Panc1 (cell line): ENCODE measurements around the gene TRIM28. TPM values are rescaled to one million over a fixed set of nuclear protein-coding genes. Genes with fewer than 3 reads are reported as not detected.

ENCODE experiments used
- ATAC-seq: fragments of 200-7000 bp; cut with Tn5 transposase; 2 replicates; pipeline ENCODE4 v1.9.1; 2020; ENCODE audit warnings: mild to moderate bottlenecking, moderate library complexity
- BruUV-seq: library from RNA; stranded (reverse); fragments of 400-500 nt; replicated peaks from 2 replicates; lab custom pipeline; 2021; lab: Mats Ljungman, UMichigan
- CTCF ChIA-PET: fragments of 300-600 bp; sonication (Branson Sonifier 250); formaldehyde crosslinking; loops from one replicate; lab custom pipeline; 2022; ENCODE audit warnings: antibody characterized with exemption; lab: Charles Lee
- POLR2A ChIA-PET: fragments of 300-600 bp; sonication (Branson Sonifier 250); formaldehyde crosslinking; loops from one replicate; lab custom pipeline; 2022; ENCODE audit warnings: antibody characterized with exemption; lab: Charles Lee
- DNase-seq: peaks from one replicate; pipeline ENCODE4 v3.0.0-alpha.2; 2010; ENCODE audit warnings: low read depth, low spot score
- H3K27ac ChIP-seq: 2 replicates; pipeline ENCODE4 v1.5.1; 2011; ENCODE audit warnings: mild to moderate bottlenecking, low read length, inconsistent platforms
- H3K27me3 ChIP-seq: fragments of 200-500 bp; sonication (Bioruptor generic); 2 replicates; pipeline ENCODE4 v1.6.0; 2014; ENCODE audit warnings: low read length, inconsistent platforms; ENCODE audit not compliant: control insufficient read depth, insufficient read depth
- H3K36me3 ChIP-seq: fragments of 200-500 bp; sonication (Bioruptor generic); 2 replicates; pipeline ENCODE4 v1.5.1; 2014; ENCODE audit warnings: inconsistent platforms, mild to moderate bottlenecking, low read length, moderate library complexity; ENCODE audit not compliant: control insufficient read depth, insufficient read depth
- H3K4me1 ChIP-seq: 2 replicates; pipeline ENCODE4 v1.5.1; 2011; ENCODE audit warnings: inconsistent platforms, mild to moderate bottlenecking, low read length, moderate library complexity; ENCODE audit not compliant: control insufficient read depth, insufficient read depth
- H3K4me3 ChIP-seq, 2 experiments: 2 replicates each; pipeline ENCODE4 v1.5.1; 2011 to 2012; ENCODE audit warnings: low read depth in 2 of 2, low read length in 2 of 2, mild to moderate bottlenecking in 2 of 2, inconsistent platforms in 1 of 2, moderate library complexity in 1 of 2
- H3K9me3 ChIP-seq: fragments of 200-500 bp; sonication (Bioruptor generic); 2 replicates; pipeline ENCODE4 v1.5.1; 2014; ENCODE audit warnings: low read depth, mild to moderate bottlenecking, inconsistent platforms, low read length, moderate library complexity; ENCODE audit not compliant: control insufficient read depth, insufficient read depth
- POLR2AphosphoS5 ChIP-seq: IDR thresholded peaks from 2 replicates; pipeline ENCODE4 v1.6.1; 2012; ENCODE audit warnings: mild to moderate bottlenecking, low read depth, low read length, moderate library complexity
- SIN3A ChIP-seq: IDR thresholded peaks from 2 replicates; pipeline ENCODE4 v1.6.1; 2012; ENCODE audit warnings: low read depth, mild to moderate bottlenecking, low read length, moderate library complexity, borderline replicate concordance; ENCODE audit not compliant: insufficient read depth
- TCF7L2 ChIP-seq: IDR thresholded peaks from 2 replicates; pipeline ENCODE4 v1.6.1; 2011; ENCODE audit warnings: mild to moderate bottlenecking, low read depth, low read length, inconsistent platforms
- in situ Hi-C: cut with HindIII; loops from 2 replicates; pipeline ENCODE4 v1.10.0; 2016; ENCODE audit warnings: low sequenced_read_pairs, low pct_unique_long_range_greater_than_20kb
- intact Hi-C: fragments of 100-400 bp; cut with micrococcal nuclease; formaldehyde crosslinking; loops from one replicate; pipeline ENCODE4 v1.10.0; 2022; ENCODE audit not compliant: unreplicated experiment
- total RNA-seq: library from RNA; stranded (reverse); gene quantifications from one replicate; pipeline ENCODE4 v1.2.1, GENCODE V29; 2021; ENCODE audit not compliant: unreplicated experiment
- TF ChIP-seq, protein P1 (sequence below), 2 experiments: IDR thresholded peaks; 2 replicates each; pipeline ENCODE4 v1.6.1; 2011 to 2012; ENCODE audit warnings: low read depth in 2 of 2, control low read depth in 1 of 2, low read length in 1 of 2, mild to moderate bottlenecking in 1 of 2, moderate library complexity in 1 of 2; ENCODE audit not compliant: insufficient read depth in 1 of 2
- TF ChIP-seq, protein P2 (sequence below): fragments of 450-650 bp; IDR thresholded peaks from 2 replicates; pipeline ENCODE4 v1.5.1; 2017; ENCODE audit warnings: mild to moderate bottlenecking

The TRIM28 gene
- total RNA-seq, 1 experiment from 2014 or later: 767 TPM

DNA sequence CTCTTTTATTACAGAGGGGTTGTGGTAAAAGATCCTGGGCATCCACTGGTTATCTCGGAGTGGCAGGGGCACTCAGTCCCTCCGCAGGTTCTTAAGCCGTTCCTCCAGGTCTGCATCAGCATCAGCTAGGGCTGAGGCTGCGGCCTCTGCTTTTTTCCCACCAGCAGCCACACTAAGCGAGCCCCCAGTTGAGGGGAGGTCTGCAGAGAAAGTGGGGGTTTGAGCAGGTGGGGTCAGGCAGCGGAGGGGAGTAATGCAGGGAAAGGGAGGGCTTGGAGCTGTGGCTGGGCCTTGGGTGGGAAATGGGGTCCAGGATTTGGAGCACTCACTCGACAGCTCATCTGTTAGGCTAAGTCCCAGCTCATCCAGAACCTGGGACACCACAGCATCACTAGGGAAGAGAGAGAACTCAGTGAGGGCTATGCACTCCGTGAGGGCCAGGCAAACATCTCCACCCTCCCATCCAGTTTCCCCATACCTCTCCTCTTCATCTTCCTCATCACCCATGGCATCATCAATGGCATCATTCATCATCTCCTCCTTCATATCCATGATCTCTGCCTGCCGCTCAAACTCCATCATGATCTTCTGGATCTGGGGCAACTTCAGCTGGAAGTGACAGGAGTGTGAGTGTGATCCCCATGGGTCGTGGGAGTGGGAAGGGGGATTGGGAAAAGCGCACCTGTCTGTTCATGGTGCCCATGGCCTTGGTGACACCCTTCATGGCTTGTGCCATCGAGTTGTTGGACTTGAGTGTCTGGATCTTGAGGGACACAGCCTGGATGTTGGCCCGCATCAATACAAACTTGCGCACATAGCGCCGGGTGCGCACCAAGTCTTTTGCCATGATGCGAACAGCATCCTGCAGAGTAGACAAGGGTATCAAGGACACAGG is 8.0 kb downstream of the TRIM28 start:
- DNase-seq (no peak), ATAC-seq (no peak)
- no peak overlapping the region for H3K4me3 ChIP-seq
- intact Hi-C loops: no loop called here
- peaks cover 32% of the 10 kb centered on the region for H3K4me1 ChIP-seq
- POLR2A ChIA-PET: no interaction called here
- TF ChIP-seq POLR2AphosphoS5 (no peak; the same call in 1 of the 2 replicates), TCF7L2 (no peak), SIN3A (no peak)
- TF ChIP-seq, protein P1, sequence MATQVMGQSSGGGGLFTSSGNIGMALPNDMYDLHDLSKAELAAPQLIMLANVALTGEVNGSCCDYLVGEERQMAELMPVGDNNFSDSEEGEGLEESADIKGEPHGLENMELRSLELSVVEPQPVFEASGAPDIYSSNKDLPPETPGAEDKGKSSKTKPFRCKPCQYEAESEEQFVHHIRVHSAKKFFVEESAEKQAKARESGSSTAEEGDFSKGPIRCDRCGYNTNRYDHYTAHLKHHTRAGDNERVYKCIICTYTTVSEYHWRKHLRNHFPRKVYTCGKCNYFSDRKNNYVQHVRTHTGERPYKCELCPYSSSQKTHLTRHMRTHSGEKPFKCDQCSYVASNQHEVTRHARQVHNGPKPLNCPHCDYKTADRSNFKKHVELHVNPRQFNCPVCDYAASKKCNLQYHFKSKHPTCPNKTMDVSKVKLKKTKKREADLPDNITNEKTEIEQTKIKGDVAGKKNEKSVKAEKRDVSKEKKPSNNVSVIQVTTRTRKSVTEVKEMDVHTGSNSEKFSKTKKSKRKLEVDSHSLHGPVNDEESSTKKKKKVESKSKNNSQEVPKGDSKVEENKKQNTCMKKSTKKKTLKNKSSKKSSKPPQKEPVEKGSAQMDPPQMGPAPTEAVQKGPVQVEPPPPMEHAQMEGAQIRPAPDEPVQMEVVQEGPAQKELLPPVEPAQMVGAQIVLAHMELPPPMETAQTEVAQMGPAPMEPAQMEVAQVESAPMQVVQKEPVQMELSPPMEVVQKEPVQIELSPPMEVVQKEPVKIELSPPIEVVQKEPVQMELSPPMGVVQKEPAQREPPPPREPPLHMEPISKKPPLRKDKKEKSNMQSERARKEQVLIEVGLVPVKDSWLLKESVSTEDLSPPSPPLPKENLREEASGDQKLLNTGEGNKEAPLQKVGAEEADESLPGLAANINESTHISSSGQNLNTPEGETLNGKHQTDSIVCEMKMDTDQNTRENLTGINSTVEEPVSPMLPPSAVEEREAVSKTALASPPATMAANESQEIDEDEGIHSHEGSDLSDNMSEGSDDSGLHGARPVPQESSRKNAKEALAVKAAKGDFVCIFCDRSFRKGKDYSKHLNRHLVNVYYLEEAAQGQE (IDR thresholded peaks at IDR 0.05; ENCODE audit: insufficient read depth in 1 of 2, low read depth in 2 of 2, low read length in 1 of 2): no peak
- TF ChIP-seq, protein P2, sequence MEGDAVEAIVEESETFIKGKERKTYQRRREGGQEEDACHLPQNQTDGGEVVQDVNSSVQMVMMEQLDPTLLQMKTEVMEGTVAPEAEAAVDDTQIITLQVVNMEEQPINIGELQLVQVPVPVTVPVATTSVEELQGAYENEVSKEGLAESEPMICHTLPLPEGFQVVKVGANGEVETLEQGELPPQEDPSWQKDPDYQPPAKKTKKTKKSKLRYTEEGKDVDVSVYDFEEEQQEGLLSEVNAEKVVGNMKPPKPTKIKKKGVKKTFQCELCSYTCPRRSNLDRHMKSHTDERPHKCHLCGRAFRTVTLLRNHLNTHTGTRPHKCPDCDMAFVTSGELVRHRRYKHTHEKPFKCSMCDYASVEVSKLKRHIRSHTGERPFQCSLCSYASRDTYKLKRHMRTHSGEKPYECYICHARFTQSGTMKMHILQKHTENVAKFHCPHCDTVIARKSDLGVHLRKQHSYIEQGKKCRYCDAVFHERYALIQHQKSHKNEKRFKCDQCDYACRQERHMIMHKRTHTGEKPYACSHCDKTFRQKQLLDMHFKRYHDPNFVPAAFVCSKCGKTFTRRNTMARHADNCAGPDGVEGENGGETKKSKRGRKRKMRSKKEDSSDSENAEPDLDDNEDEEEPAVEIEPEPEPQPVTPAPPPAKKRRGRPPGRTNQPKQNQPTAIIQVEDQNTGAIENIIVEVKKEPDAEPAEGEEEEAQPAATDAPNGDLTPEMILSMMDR: no peak
- no peaks in the 10 kb centered on the region for H3K27me3 ChIP-seq
- CTCF ChIA-PET: interaction anchor here (0.5 kb wide), 1 partner anchor 68 kb away, joined by 4 read pairs; no protein-coding TSS in a partner anchor
- no peaks in the 10 kb centered on the region for H3K9me3 ChIP-seq
- no peak overlapping the region for H3K27ac ChIP-seq
- peaks cover 36% of the 10 kb centered on the region for H3K36me3 ChIP-seq
- BruUV-seq: TSS peak; percentile 85
- in situ Hi-C loops: no loop called here

DNA sequence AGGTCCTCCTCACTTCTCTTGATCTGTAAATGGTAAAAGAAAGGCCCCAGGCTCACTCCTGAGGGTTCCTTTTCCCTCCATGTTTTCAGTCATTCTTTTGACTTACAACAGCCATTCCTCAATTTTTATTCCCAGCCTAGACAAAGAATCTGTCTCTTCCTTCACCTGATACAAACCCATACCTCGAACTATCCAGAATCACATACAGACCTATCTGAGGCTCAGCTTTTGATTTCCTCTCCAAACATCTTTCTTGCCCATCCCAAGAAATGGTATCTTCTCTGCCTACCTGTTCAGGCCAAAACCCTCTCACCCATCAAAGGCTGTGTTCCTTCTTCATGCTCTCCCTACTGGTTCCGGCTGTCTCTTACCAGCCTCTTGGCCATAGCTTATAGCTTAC is 8.8 kb downstream of the TRIM28 start:
- ChIA-PET POLR2A (no interaction called here), CTCF (interaction anchor here (0.7 to 1.1 kb wide), 2 partner anchors 33 to 39 kb away, joined by 3 to 7 read pairs; partner anchors contain the start of gene ZBTB45)
- H3K9me3 ChIP-seq: no peaks in the 10 kb centered on the region
- in situ Hi-C loops: no loop called here
- H3K27me3 ChIP-seq: no peaks in the 10 kb centered on the region
- TF ChIP-seq POLR2AphosphoS5 (no peak; the same call in 1 of the 2 replicates), TCF7L2 (no peak), SIN3A (no peak)
- TF ChIP-seq, protein P2: no peak
- H3K4me3 ChIP-seq: no peak overlapping the region
- intact Hi-C loops: no loop called here
- no TSS peak for BruUV-seq
- peaks cover 30% of the 10 kb centered on the region for H3K4me1 ChIP-seq
- DNase-seq: no peak
- H3K36me3 ChIP-seq: peaks cover 31% of the 10 kb centered on the region
- ATAC-seq: no peak
- H3K27ac ChIP-seq: peak overlapping the region; percentile 8; the same call in 1 of the 2 replicates
